HG02943 (cell line): ENCODE results near the gene TMC4.
A peak's percentile ranks its signal among the peaks of the same experiment; 100 is the strongest.
"Not testable (repeated sequence)": the region's sequence is repeated elsewhere in the genome, so short reads cannot be mapped to it uniquely, and the experiment has no call there.

Experiments used
- ATAC-seq: cut with Tn5 transposase; IDR thresholded peaks from one replicate; pipeline ENCODE4 v1.9.1; 2021; ENCODE audit warnings: mild to moderate bottlenecking, low read depth, moderate library complexity; ENCODE audit not compliant: unreplicated experiment

The TMC4 gene

DNA sequence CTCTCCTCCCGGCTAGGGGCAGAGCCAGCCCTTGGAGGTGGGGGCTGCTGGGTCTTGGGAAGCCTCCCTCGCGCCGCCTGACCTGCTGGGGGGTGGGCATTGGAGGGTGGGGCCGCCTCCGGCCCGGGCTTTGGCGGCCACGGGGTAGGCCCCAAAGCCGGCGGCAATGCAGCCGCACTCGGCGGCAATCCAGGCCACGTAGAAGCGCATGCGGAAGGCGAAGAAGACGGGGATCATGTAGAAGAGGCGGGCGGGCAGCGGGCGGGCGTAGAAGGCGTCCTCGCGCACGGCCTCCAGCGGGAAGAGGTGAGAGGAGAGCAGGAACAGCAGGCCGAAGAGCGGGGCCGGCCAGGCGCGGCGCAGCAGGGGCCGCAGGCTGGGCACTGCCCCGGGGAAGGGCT lies 7.7 kb upstream of the TMC4 start:
- no peak for ATAC-seq

- ATAC-seq: no peak
These were observed 7.0 kb upstream of the TMC4 start for GRCh38 chr19:54179921-54180461.

DNA sequence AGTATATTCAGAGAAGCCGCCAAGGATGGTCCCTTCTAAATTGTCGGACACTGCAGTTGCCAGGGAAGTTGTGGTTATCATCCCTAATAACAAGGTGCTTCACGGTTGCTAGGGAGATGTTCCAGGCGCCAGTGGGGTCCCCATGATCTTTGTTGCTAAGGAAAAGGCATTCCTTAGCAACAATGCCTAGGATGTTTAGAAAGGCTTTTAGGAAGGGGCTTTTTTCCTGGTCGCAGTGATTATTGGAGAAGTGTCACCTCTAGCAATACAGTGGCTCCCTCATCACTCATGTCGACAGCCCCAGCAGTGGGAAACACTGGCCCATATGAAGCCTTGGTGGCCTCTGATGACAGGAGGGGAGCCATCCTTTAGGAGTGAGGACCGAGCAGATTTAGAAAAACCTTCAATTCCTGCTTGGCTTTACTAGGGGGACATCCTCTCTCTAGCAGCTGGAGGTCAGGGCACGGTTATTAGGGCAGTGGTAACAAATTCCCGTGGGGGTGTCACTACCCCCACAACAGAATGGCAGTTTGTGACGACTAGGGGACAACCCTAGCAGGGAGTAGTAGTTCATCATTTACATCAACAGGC lies 6.4 kb upstream of the TMC4 start:
- ATAC-seq: no peak

DNA sequence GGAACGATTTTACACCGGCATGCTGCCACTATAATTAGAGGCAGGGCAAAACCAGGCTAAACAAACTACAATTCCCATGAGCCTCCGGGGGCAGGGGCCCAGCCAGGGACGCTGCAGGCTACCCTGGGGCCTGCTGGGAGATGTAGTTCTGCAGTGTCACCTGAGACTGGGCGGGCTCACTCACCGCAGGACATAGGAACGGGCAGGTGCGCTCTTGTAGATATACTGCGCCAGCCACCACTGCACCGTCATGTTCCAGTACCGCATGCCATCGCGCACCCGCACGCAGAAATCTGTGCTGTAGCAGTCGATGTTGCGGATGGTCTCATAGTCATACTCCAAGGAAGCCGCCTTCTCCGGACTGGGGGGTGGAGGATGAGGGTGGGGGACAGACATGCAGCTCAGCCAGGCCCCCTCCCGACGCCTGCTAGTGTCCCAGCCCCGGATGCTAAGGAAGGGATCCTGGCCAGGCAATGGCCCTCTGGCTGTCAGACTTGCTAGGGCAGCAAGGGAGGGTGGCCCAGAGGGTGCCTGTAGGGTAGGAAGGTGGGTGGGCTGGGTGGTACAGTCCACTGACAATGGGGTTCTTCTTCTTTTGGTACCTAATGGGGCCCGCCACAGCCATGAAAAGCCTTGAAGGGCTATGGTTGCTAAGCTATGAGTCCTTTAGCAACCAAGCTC lies 5.8 kb upstream of the TMC4 start:
- no peak for ATAC-seq

DNA sequence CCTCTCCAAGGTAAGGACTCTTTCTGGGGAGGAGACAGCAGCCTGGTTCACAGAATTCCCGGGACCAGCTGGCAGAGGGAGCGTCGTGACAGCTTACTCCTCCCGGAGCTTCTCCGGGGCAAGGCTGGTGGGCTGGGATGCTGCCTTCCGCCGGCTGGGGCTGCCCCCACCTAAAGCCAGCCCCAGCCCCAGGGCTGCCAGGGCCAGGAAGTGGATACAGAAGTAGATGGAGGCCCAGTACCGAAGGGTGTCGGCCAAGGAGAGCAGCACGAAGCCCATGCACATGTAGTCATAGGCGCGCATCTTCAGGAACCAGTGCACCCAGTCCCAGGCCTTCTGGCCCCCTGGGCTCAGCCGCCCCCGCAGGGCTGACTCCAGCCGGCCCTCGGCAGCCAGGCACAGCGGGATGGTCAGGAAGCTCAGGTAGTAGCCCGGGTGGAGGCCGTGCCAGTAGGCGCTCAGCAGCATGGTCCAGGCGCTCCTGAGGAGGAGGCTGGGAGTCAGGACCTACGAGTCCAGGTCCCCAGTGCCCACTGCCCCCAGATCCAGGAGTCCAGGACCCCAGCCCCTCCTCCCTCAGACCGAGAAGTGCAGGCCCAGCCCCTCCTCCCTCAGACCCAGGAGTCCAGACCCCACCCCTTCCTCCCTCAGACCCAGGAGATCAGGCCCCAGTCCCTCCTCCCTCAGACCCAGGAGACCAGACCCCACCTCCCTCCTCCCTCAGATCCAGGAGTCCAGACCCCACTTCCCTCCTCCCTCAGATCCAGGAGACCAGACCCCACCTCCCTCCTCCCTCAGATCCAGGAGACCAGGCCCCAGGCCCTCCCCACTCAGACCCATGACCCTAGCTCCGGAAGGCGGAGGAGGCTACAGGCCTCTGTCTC lies 1.2 kb upstream of the TMC4 start:
- ATAC-seq: no peak

GRCh38 chr19:54173359-54173699 lies 369 bp upstream of the TMC4 start:
- ATAC-seq: no peak

GRCh38 chr19:54171736-54172431 lies 1.1 kb downstream of the TMC4 start:
- not testable (repeated sequence) for ATAC-seq

- ATAC-seq: no peak
These were observed 3.7 kb downstream of the TMC4 start for GRCh38 chr19:54169149-54169740.

GRCh38 chr19:54168174-54168917 lies 4.6 kb downstream of the TMC4 start:
- no peak for ATAC-seq

DNA sequence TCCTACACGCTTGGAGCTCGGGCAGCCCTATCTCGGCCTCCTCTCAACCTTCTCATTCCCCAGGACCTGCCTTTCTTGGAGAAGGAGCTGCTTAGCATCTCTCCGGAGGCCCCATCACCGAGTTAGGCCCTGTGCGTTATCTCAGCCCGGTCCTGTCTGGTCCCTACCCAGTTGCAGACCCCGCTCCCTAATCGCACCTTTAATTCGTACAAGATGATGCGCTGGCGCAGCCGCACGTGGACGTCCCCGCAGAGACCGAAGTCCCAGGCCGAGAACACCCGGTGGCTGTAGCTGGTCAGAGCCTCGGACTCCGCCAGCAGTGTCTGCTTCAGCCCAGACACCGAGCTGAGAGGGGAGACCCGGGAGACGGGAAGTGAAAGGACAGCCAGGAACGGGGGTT lies 7.7 kb downstream of the TMC4 start:
- ATAC-seq: no peak

GRCh38 chr19:54164369-54165068 lies 8.4 kb downstream of the TMC4 start:
- no peak for ATAC-seq

DNA sequence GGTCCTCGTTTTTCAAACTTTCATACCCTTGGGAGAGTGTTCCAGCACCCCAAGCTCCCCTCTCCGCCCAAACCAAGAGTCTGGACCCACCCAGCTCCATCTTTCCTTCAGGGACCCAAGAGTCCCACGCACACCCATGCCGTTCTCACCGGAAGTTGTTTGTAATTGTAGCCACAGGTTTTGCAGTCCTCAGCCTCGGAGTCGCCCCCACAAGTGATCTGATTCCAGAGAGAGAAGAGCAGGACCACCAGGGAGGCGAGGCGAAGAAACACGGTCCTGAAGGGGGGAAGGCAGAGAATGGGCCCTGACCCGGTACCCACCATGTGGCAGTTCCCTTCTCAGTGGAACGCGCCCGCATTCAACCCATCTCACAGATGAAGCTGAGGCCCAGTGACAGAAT lies 10.1 kb downstream of the TMC4 start:
- no peak for ATAC-seq

- no peak for ATAC-seq
These were observed 10.6 kb downstream of the TMC4 start for GRCh38 chr19:54162241-54162805.

DNA sequence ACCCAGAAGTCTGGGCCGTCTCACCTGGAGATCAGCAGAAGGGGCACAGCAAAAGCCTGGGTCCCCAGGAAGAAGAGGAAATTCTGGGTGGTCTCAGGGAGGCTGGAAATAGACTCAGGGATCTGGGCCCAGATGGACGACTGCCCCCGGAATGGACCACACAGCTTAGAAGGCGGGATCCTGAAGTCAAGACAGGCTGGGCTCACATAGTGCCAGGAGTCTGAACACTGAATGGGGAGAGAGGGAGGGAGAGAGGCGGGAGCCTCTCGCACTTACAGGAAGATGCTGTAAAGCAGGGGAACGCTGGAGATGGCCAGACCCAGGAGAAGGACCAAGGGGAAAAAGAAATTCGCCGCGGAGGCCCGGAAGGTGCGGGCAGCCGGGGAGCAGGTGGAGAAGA lies 12.1 kb downstream of the TMC4 start:
- no peak for ATAC-seq

- peak; percentile 1 for ATAC-seq
These were observed 12.7 kb downstream of the TMC4 start for GRCh38 chr19:54160182-54160811.

DNA sequence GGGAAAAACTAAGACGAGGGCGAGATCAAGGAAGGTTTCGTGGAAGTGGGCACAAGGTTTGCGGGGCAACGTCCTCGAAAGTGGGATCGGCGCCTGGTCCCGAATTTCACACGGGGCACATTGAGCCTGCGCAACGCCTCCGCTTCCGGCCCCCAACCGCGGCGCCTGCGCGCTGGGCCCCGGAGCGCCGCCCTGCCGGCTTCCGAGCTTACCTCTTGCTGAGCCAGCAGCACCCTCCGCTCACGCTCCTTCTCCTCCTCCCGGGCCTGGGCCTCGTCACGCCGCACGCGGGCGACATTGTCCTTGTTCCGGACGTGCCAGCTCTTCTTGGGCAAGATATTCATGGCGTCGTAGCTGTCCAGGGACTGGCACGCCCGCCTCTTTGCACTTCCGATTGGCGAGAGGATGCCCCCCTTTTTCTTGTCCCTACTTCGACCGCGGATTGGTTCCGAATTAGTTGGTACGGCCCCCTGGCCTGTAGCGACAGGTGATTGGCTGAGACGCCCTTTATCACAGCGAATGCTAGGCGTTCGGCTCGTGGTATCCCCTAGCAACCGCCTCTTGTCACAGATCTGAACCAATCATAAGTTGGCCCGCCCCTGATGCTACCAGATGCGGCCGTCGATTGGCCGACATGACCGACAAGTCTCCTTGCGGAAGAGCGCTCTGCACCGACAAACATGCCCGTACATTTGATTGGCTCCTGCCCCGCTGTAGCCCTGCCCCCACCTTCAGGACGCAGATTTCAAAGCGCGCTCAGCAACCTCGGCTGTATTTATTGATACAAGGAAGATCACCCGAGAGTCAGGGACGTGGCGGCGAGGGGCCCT lies 13.4 kb downstream of the TMC4 start, which contains the start of gene LENG1:
Gene LENG1 (minus strand): TSS at position 370 of the 830 bp plus-strand sequence. CDS start 26 bp downstream, at position 344.
- peak; percentile 91 for ATAC-seq

GRCh38 chr19:54158812-54159351 lies 14.1 kb downstream of the TMC4 start:
- no peak for ATAC-seq
